Stomach (tissue), 4 donors: ENCODE data around the gene LASP1NB.

Source experiments
- CTCF ChIP-seq, 7 experiments: fragments of 450-650 bp in 4 of 7; fragments of 200-600 bp in 3 of 7; sonication (generic) in 3 of 7; IDR thresholded peaks; one replicate each; pipeline ENCODE4 v1.5.1; 2016 to 2019; ENCODE audit warnings: antibody characterized with exemption in 7 of 7, control low read depth in 2 of 7, mild to moderate bottlenecking in 1 of 7
- EP300 ChIP-seq: sonication (generic); formaldehyde crosslinking; IDR thresholded peaks from one replicate; pipeline ENCODE4 v1.6.1; 2017; ENCODE audit warnings: antibody characterized with exemption
- POLR2AphosphoS5 ChIP-seq, 3 donors: sonication (generic); formaldehyde crosslinking; IDR thresholded peaks; one replicate each; pipeline ENCODE4 v1.6.1; 2016; ENCODE audit warnings: antibody characterized with exemption in 3 of 3

GRCh38 chr17:38885044-38885727 is 40.2 kb upstream of the LASP1NB start:
- TF ChIP-seq CTCF (IDR thresholded peaks at IDR 0.05) (no peak), EP300 (no peak), POLR2AphosphoS5 (IDR thresholded peaks at IDR 0.05) (no peak)
